Right lobe of liver (tissue), 6 donors: ENCODE data around the gene RERE. TPM values are rescaled to one million over a fixed set of nuclear protein-coding genes. Genes with fewer than 3 reads are reported as not detected.
A peak's percentile ranks its signal among the peaks of the same experiment; 100 is the strongest.

Experiments
- ATAC-seq, 4 donors: fragments of 200-7000 bp; cut with Tn5 transposase; one replicate each; pipeline ENCODE4 v1.9.1; 2020; ENCODE audit warnings: mild to moderate bottlenecking in 4 of 4, moderate library complexity in 4 of 4
- DNase-seq, 3 donors: peaks; one replicate each; pipeline ENCODE4 v3.0.0-alpha.2; 2020
- H3K27ac ChIP-seq, 3 donors: fragments of 200-600 bp; one replicate each; pipeline ENCODE4 v1.8.0; 2022
- H3K27me3 ChIP-seq, 2 donors: fragments of 200-600 bp; one replicate each; pipeline ENCODE4 v1.8.0; 2022
- H3K36me3 ChIP-seq, 4 donors: fragments of 200-600 bp; sonication (generic) in 1 of 4; one replicate each; pipeline versions ENCODE4 v1.5.1 to v1.8.0; 2017 to 2022; ENCODE audit warnings: control low read depth in 1 of 4
- H3K4me1 ChIP-seq, 4 donors: fragments of 200-600 bp; sonication (generic) in 1 of 4; one replicate each; pipeline versions ENCODE4 v1.5.1 to v1.8.0; 2017 to 2022; ENCODE audit warnings: control low read depth in 1 of 4
- H3K4me3 ChIP-seq, 3 donors: fragments of 200-600 bp; one replicate each; pipeline ENCODE4 v1.8.0; 2022
- H3K9me3 ChIP-seq, 4 donors: fragments of 200-600 bp; sonication (generic) in 1 of 4; one replicate each; pipeline versions ENCODE4 v1.5.1 to v1.8.0; 2017 to 2022; ENCODE audit warnings: control low read depth in 1 of 4
- POLR2A ChIP-seq: fragments of 450-650 bp; IDR thresholded peaks from one replicate; pipeline ENCODE4 v1.6.1; 2017; ENCODE audit warnings: antibody characterized with exemption, mild to moderate bottlenecking
- WGBS: methylation state at CpG from one replicate; pipeline ENCODE4 v1.1.6; 2018; ENCODE audit warnings: low coverage, low lambda C conversion rate; ENCODE audit not compliant: insufficient coverage; ENCODE audit errors: missing lambda C conversion rate; 5-methylcytosine and 5-hydroxymethylcytosine counted together
- intact Hi-C, 2 donors: fragments of 100-400 bp; cut with DNase I; formaldehyde crosslinking; loops; one replicate each; pipeline versions ENCODE4 v1.11.2 to v1.14.1; 2022
- total RNA-seq, 6 experiments: library from RNA; depleted of rRNA in 2 of 6; stranded (reverse); fragments of >200 nt in 2 of 6; fragmentation: NEBNext Ultra II Directional in 3 of 6; extraction: Animal tissue kit (Norgen Biotek cat#: 25700) in 3 of 6; gene quantifications; one replicate each; pipeline versions ENCODE4 v1.1.0 to v1.2.4, GENCODE V29; 2016 to 2023
- TF ChIP-seq, protein P1 (sequence below), 4 donors: fragments of 200-600 bp in 3 of 4; fragments of 450-650 bp in 1 of 4; IDR thresholded peaks; one replicate each; pipeline versions ENCODE4 v1.5.1 to v1.8.0; 2016 to 2022; ENCODE audit warnings: antibody characterized with exemption in 4 of 4, mild to moderate bottlenecking in 2 of 4
- donor health status: DM: no; HTN: yes; CAD: no.
- donor health status: DM: no; HTN: no; CAD: no.
- donor health status: DM: no; HTN: no; CAD: no.
- donor health status: DM: no; HTN: yes; CAD: no.
- donor health status: DM: no; HTN: yes; CAD: no.

The RERE gene
- total RNA-seq, 6 experiments from 2014 or later, result 17.5 to 38.4 (median 25.0) TPM

DNA sequence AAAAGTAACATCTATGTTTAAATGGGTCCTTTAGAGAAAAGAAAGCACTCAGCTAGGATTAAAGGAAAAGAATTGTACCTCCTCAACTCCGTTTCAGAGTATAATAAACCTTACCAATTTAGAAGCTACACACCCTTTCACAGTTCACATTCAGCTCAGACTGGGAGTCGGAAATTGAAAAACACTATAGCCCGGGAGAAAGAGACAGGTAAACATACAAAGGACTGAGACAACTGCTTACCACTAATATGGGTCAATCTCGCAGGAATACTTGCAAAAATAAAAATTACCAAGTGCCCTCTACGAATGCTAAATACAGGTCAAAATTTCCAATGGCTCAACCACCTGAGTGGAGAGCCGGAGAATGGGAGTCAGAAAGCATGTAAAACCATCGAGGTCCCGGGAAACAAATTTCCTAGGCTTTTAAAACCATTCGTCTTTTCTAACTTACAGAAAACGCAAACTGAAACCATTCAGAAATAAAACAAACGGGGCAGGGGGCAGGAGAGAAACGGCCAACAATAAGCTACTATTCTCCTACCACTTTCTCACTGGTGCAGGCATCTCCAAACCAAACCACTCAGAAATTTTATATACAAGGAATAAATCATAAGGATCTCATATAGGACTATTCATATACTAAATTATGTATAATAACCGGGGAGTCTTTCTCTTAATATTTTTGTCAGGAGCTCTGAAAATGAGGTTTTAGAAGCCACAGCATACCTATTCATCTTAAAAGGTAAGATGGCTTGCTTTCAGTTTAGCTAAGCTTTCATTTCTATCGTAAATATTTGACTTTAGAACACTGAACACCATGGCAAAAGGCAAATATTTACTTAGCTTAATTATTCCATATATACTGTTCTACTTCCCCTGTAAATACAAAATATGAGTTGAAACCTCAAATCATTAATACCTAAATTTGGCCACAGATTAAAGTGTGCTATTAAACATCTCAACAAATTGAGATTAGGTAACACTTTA, 136.5 kb downstream of the RERE start:
- DNase-seq (no peak), ATAC-seq (peak; percentile 56 to 58 (median 57))
- no peaks in the 10 kb centered on the region for H3K36me3 ChIP-seq
- no peak for TF ChIP-seq POLR2A
- TF ChIP-seq, protein P1, sequence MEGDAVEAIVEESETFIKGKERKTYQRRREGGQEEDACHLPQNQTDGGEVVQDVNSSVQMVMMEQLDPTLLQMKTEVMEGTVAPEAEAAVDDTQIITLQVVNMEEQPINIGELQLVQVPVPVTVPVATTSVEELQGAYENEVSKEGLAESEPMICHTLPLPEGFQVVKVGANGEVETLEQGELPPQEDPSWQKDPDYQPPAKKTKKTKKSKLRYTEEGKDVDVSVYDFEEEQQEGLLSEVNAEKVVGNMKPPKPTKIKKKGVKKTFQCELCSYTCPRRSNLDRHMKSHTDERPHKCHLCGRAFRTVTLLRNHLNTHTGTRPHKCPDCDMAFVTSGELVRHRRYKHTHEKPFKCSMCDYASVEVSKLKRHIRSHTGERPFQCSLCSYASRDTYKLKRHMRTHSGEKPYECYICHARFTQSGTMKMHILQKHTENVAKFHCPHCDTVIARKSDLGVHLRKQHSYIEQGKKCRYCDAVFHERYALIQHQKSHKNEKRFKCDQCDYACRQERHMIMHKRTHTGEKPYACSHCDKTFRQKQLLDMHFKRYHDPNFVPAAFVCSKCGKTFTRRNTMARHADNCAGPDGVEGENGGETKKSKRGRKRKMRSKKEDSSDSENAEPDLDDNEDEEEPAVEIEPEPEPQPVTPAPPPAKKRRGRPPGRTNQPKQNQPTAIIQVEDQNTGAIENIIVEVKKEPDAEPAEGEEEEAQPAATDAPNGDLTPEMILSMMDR (IDR thresholded peaks at IDR 0.05), result no peak
- H3K9me3 ChIP-seq, result no peaks in the 10 kb centered on the region
- peak overlapping the region; percentile 14 to 41 (median 31) for H3K27ac ChIP-seq
- H3K27me3 ChIP-seq, result no peaks in the 10 kb centered on the region
- intact Hi-C loops, result no loop called here
- H3K4me1 ChIP-seq, result peaks cover 0 to 6% (median 0%) of the 10 kb centered on the region in 4 donors
- peak overlapping the region; percentile 14 to 48 (median 40) for H3K4me3 ChIP-seq
- 14% methylated on average over 14 of the region's 14 CpGs for WGBS

GRCh38 chr1:8679929-8680663, 137.3 kb downstream of the RERE start:
- no peak for TF ChIP-seq POLR2A
- TF ChIP-seq, protein P1 (IDR thresholded peaks at IDR 0.05), result no peak
- Histone ChIP-seq H3K27me3 (no peaks in the 10 kb centered on the region), H3K9me3 (no peaks in the 10 kb centered on the region), H3K4me3 (peak overlapping the region in 2 of 3 donors; percentile 40 to 48), H3K36me3 (no peaks in the 10 kb centered on the region), H3K27ac (peak overlapping the region; percentile 14 to 41 (median 31)), H3K4me1 (peaks cover 0 to 6% (median 0%) of the 10 kb centered on the region in 4 donors)
- 59% methylated on average over 7 of the region's 7 CpGs for WGBS
- ATAC-seq, result peak in 3 of 4 donors; percentile 21 to 30 (median 29)
- no peak for DNase-seq
- intact Hi-C loops, result no loop called here

GRCh38 chr1:8679395-8679800, 138.0 kb downstream of the RERE start:
- no peaks in the 10 kb centered on the region for H3K9me3 ChIP-seq
- no peaks in the 10 kb centered on the region for H3K36me3 ChIP-seq
- no peaks in the 10 kb centered on the region for H3K27me3 ChIP-seq
- DNase-seq (no peak), ATAC-seq (peak in 3 of 4 donors; percentile 10 to 64 (median 50))
- intact Hi-C loops, result no loop called here
- no peak overlapping the region for H3K27ac ChIP-seq
- no peak overlapping the region for H3K4me3 ChIP-seq
- H3K4me1 ChIP-seq, result peaks cover 0 to 6% (median 0%) of the 10 kb centered on the region in 4 donors
- TF ChIP-seq, protein P1 (IDR thresholded peaks at IDR 0.05), result no peak
- TF ChIP-seq POLR2A, result no peak
- 64% methylated on average over 2 of the region's 2 CpGs for WGBS

DNA sequence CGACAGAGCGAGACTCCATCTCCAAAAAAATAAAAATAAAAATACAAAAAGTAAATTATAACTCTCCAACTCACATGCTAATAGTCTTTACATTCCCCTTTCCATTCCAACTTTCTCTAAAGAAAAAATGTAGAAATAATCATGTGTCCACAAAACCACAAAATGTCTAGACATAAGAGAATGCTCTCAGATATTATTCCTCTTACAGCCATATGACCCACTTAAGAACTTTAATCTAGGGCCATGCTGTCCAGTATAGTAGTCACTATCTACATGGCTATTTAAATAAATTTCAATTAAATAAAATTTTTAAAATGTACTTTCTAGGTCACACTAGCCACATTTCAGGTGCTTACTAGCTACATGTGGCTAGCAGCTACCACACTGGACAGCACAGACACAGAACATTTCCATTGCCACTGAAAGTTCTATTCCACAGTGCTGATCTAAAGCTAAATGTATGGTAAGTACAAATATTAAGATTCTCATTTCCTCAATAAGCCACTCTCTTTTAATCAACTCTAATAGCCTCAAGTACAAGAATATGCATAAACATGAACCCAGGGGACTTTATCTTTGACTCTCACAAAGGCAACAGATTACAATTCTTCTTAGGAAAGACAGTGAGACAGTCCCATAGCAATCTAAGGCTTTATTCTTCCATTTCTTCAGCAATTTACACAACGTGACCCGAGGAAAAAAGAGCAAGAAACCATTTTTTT, 138.6 kb downstream of the RERE start:
- Histone ChIP-seq H3K4me3 (no peak overlapping the region), H3K27me3 (no peaks in the 10 kb centered on the region), H3K27ac (no peak overlapping the region), H3K9me3 (no peaks in the 10 kb centered on the region), H3K4me1 (peaks cover 0 to 9% (median 0%) of the 10 kb centered on the region in 4 donors), H3K36me3 (no peaks in the 10 kb centered on the region)
- 71% methylated on average over 2 of the region's 4 CpGs for WGBS
- intact Hi-C loops, result no loop called here
- TF ChIP-seq POLR2A, result no peak
- TF ChIP-seq, protein P1 (IDR thresholded peaks at IDR 0.05), result no peak
- no peak for DNase-seq
- no peak for ATAC-seq
